SK-N-MC (cell line): ENCODE results near the gene AHSG.
"Not testable (repeated sequence)": the region's sequence is repeated elsewhere in the genome, so short reads cannot be mapped to it uniquely, and the experiment has no call there.

ENCODE experiments used
- DNase-seq: peaks from one replicate; pipeline ENCODE4 v3.0.0-alpha.2; 2011; ENCODE audit warnings: low read depth, low spot score
- H3K27ac ChIP-seq: fragments of 200-600 bp; sonication (generic); 2 replicates; pipeline ENCODE4 v1.5.1; 2016; ENCODE audit warnings: mixed run types
- H3K36me3 ChIP-seq: fragments of 200-600 bp; sonication (generic); 2 replicates; pipeline ENCODE4 v1.6.1; 2017; ENCODE audit warnings: antibody characterized with exemption, low read length, mixed read lengths; ENCODE audit not compliant: insufficient read depth
- H3K4me3 ChIP-seq: fragments of 200-600 bp; sonication (generic); 2 replicates; pipeline ENCODE4 v1.5.1; 2016
- H3K9ac ChIP-seq: fragments of 200-600 bp; sonication (generic); 2 replicates; pipeline ENCODE4 v1.8.0; 2017; ENCODE audit warnings: mixed run types, mixed read lengths; ENCODE audit not compliant: insufficient read length
- H3K9me3 ChIP-seq: fragments of 200-600 bp; sonication (generic); 2 replicates; pipeline ENCODE4 v1.6.1; 2017; ENCODE audit warnings: low read depth, mild to moderate bottlenecking, antibody characterized with exemption, low read length, moderate library complexity, mixed read lengths
- EZH2 ChIP-seq: fragments of 200-600 bp; sonication (generic); IDR thresholded peaks from one replicate; pipeline ENCODE4 v1.6.1; 2017; ENCODE audit warnings: antibody characterized with exemption
- FOXP2 ChIP-seq: optimal IDR thresholded peaks from 2 replicates; pipeline ENCODE3; 2011; ENCODE audit warnings: mild to moderate bottlenecking, moderate library complexity; ENCODE audit not compliant: insufficient read depth; ENCODE audit errors: extremely low read length, control extremely low read depth
- POLR2AphosphoS5 ChIP-seq: IDR thresholded peaks from 2 replicates; pipeline ENCODE4 v1.6.1; 2012; ENCODE audit warnings: mild to moderate bottlenecking, low read depth, low read length, borderline replicate concordance

Gene AHSG

GRCh38 chr3:186626254-186626847 lies 13.5 kb downstream of the AHSG start:
- Histone ChIP-seq H3K9me3 (no peaks in the 10 kb centered on the region), H3K36me3 (no peaks in the 10 kb centered on the region), H3K4me3 (no peak overlapping the region), H3K9ac (no peak overlapping the region), H3K27ac (no peak overlapping the region)
- DNase-seq, result no peak
- TF ChIP-seq POLR2AphosphoS5, result no peak
- no peak for TF ChIP-seq FOXP2
- TF ChIP-seq EZH2, result no peak

- H3K36me3 ChIP-seq, result no peaks in the 10 kb centered on the region
- TF ChIP-seq POLR2AphosphoS5 (no peak), EZH2 (no peak), FOXP2 (no peak)
- no peak overlapping the region for H3K4me3 ChIP-seq
- no peaks in the 10 kb centered on the region for H3K9me3 ChIP-seq
- H3K27ac ChIP-seq, result no peak overlapping the region
- no peak overlapping the region for H3K9ac ChIP-seq
- no peak for DNase-seq
Observed at GRCh38 chr3:186627852-186628414, 15.1 kb downstream of the AHSG start.

- H3K9ac ChIP-seq, result no peak overlapping the region
- DNase-seq, result no peak
- no peaks in the 10 kb centered on the region for H3K36me3 ChIP-seq
Observed at GRCh38 chr3:186628756-186629155, 15.9 kb downstream of the AHSG start.

GRCh38 chr3:186630950-186631641 lies 18.2 kb downstream of the AHSG start:
- Histone ChIP-seq H3K9ac (no peak overlapping the region), H3K4me3 (no peak overlapping the region), H3K36me3 (no peaks in the 10 kb centered on the region), H3K9me3 (no peaks in the 10 kb centered on the region), H3K27ac (no peak overlapping the region)
- DNase-seq, result no peak
- TF ChIP-seq EZH2 (no peak), FOXP2 (no peak), POLR2AphosphoS5 (no peak)

More at GRCh38 chr3:186628756-186629155, 15.9 kb downstream of the AHSG start:
- no peak overlapping the region for H3K27ac ChIP-seq
- TF ChIP-seq EZH2 (no peak), POLR2AphosphoS5 (no peak), FOXP2 (no peak)
- H3K9me3 ChIP-seq, result no peaks in the 10 kb centered on the region
- H3K4me3 ChIP-seq, result no peak overlapping the region

- Histone ChIP-seq H3K27ac (no peak overlapping the region), H3K9me3 (no peaks in the 10 kb centered on the region), H3K9ac (no peak overlapping the region), H3K4me3 (no peak overlapping the region), H3K36me3 (no peaks in the 10 kb centered on the region)
- no peak for TF ChIP-seq FOXP2
- TF ChIP-seq EZH2, result no peak
- TF ChIP-seq POLR2AphosphoS5, result no peak
- DNase-seq, result no peak
Observed at GRCh38 chr3:186633481-186633880, 20.6 kb downstream of the AHSG start.

- H3K9ac ChIP-seq, H3K9me3 ChIP-seq, H3K27ac ChIP-seq, H3K36me3 ChIP-seq, DNase-seq, H3K4me3 ChIP-seq: not testable (repeated sequence)
Observed at GRCh38 chr3:186634207-186634606, 21.3 kb downstream of the AHSG start.

GRCh38 chr3:186635532-186635931 lies 22.7 kb downstream of the AHSG start:
- Histone ChIP-seq H3K4me3 (no peak overlapping the region), H3K9ac (no peak overlapping the region), H3K27ac (no peak overlapping the region), H3K9me3 (no peaks in the 10 kb centered on the region), H3K36me3 (no peaks in the 10 kb centered on the region)
- TF ChIP-seq POLR2AphosphoS5 (no peak), FOXP2 (no peak), EZH2 (no peak)
- DNase-seq, result no peak

- no peaks in the 10 kb centered on the region for H3K36me3 ChIP-seq
- no peak for DNase-seq
- H3K9me3 ChIP-seq, result no peaks in the 10 kb centered on the region
- TF ChIP-seq POLR2AphosphoS5 (no peak), FOXP2 (no peak), EZH2 (no peak)
- H3K9ac ChIP-seq, result no peak overlapping the region
- no peak overlapping the region for H3K27ac ChIP-seq
- no peak overlapping the region for H3K4me3 ChIP-seq
Observed at GRCh38 chr3:186636536-186636935, 23.7 kb downstream of the AHSG start.

GRCh38 chr3:186637686-186638085 lies 24.8 kb downstream of the AHSG start:
- Histone ChIP-seq H3K27ac (no peak overlapping the region), H3K9me3 (no peaks in the 10 kb centered on the region), H3K9ac (no peak overlapping the region), H3K4me3 (no peak overlapping the region), H3K36me3 (no peaks in the 10 kb centered on the region)
- no peak for TF ChIP-seq FOXP2
- TF ChIP-seq POLR2AphosphoS5, result no peak
- no peak for TF ChIP-seq EZH2
- DNase-seq, result no peak
